HUES48 (cell line): ENCODE results near the gene ANKS1B.

ENCODE experiments used
- H3K27ac ChIP-seq: one replicate; pipeline ENCODE4 v1.7.0; 2013; ENCODE audit warnings: low read depth, low read length, inconsistent platforms
- H3K27me3 ChIP-seq: 2 replicates; pipeline ENCODE4 v1.6.1; 2013; ENCODE audit warnings: mild to moderate bottlenecking, low read length; ENCODE audit not compliant: control insufficient read depth, insufficient read depth
- H3K36me3 ChIP-seq: 2 replicates; pipeline ENCODE4 v1.6.1; 2013; ENCODE audit warnings: low read length; ENCODE audit not compliant: control insufficient read depth, insufficient read depth
- H3K4me1 ChIP-seq: 2 replicates; pipeline ENCODE4 v1.6.1; 2013; ENCODE audit warnings: mild to moderate bottlenecking, low read length; ENCODE audit not compliant: control insufficient read depth, insufficient read depth
- H3K4me3 ChIP-seq: 2 replicates; pipeline ENCODE4 v1.5.1; 2013; ENCODE audit warnings: mild to moderate bottlenecking, low read depth, low read length
- H3K9ac ChIP-seq: 2 replicates; pipeline ENCODE4 v1.6.1; 2013; ENCODE audit warnings: mild to moderate bottlenecking, low read depth, low read length, moderate library complexity
- H3K9me3 ChIP-seq: 2 replicates; pipeline ENCODE4 v1.6.1; 2013; ENCODE audit warnings: low read length; ENCODE audit not compliant: control insufficient read depth, insufficient read depth

ANKS1B gene

DNA sequence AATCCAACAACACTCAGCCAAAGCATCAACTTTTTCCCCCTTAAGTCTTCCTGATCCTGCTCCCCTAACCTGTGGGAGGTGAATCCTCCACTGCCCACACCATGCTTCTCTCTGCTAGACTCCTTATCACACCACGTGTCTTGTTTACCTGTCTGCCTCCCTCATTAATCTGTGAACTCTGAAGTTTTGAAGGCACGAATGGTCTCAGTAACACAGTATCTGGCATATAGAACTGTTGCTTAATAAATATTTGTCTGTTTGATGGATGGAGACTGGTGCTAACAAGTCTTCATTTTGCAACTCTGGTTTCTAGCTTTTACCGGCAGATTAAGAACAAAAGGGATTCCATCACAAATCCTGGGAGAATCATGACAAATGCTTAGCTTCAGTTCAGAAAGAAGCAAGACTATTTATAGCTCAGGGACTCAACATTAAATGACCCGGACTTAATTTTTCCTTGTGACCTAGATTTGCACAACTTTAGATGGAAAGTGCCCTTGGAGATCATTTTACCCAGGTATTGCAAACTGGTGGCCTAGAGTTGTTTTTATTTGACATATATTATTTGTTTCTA is 1072.2 kb downstream of the ANKS1B start:
- no peaks in the 10 kb centered on the region for H3K27me3 ChIP-seq
- H3K27ac ChIP-seq = no peak overlapping the region
- H3K9me3 ChIP-seq = no peaks in the 10 kb centered on the region
- no peak overlapping the region for H3K9ac ChIP-seq
- H3K4me1 ChIP-seq = peaks cover 6% of the 10 kb centered on the region
- H3K4me3 ChIP-seq = no peak overlapping the region
- H3K36me3 ChIP-seq = no peaks in the 10 kb centered on the region

DNA sequence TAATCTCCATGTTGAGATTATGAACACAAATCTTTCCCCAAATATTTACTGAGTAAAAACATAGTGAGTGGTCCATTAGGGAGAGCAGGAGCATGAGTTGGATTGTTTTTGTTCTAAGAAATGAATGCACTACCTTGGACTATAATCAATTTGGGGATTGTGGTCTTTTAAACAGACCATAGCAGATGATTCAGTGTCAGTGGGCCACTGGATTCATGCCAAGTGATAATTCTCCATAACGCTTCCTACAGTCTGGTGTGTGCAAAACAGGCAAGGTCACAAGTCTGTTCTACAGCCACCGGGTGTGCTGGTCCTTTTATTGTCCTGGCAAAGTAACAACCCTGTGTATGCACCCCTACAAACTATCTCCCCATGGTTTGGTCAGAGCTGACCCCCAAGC is 1073.3 kb downstream of the ANKS1B start:
- Histone ChIP-seq H3K9me3 (no peaks in the 10 kb centered on the region), H3K4me3 (no peak overlapping the region), H3K9ac (no peak overlapping the region), H3K4me1 (peaks cover 6% of the 10 kb centered on the region), H3K27me3 (no peaks in the 10 kb centered on the region), H3K27ac (no peak overlapping the region), H3K36me3 (no peaks in the 10 kb centered on the region)

DNA sequence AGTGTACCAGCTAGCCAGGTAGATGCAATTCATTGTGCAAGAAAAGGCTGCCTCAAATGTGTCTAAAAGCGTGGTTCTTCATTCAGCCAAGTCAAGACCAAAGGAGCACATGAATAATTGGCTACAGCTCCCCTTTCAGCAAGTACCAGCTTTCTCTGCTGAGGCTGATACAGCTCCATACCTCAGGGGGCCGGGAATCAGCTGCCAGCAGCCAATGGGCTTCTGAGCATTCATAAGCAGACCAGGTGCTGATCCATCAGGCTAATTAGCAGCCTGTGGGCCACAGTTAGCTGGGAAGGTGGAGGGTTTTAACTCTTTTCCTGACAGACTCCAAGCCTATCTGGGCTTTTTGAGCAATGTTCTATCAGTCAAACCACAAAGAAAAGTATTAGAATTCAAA is 1075.0 kb downstream of the ANKS1B start:
- no peaks in the 10 kb centered on the region for H3K9me3 ChIP-seq
- no peaks in the 10 kb centered on the region for H3K27me3 ChIP-seq
- H3K4me1 ChIP-seq = peaks cover 6% of the 10 kb centered on the region
- no peak overlapping the region for H3K9ac ChIP-seq
- no peak overlapping the region for H3K4me3 ChIP-seq
- no peaks in the 10 kb centered on the region for H3K36me3 ChIP-seq
- H3K27ac ChIP-seq = no peak overlapping the region

DNA sequence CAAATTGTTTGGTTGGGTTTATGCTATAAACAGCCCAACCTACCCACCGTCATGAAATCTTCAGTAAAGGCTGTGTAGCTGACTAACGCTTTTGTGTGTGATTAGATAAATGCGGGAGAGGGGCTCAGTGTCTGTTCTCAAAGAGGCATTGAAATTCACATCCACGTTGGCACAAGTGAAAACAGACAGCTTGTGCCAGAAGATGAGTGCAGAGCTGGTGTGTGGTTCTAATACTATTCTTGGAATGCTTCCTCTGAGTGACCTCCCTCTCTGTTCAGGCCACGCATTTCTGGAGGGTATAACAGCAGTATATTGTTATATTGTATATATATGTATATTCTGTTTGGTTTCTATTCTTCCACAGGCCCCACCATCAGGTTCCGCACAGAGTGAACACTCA is 1075.9 kb downstream of the ANKS1B start:
- H3K9ac ChIP-seq = no peak overlapping the region
- no peak overlapping the region for H3K27ac ChIP-seq
- H3K9me3 ChIP-seq = no peaks in the 10 kb centered on the region
- no peak overlapping the region for H3K4me3 ChIP-seq
- peaks cover 6% of the 10 kb centered on the region for H3K4me1 ChIP-seq
- H3K36me3 ChIP-seq = no peaks in the 10 kb centered on the region
- H3K27me3 ChIP-seq = no peaks in the 10 kb centered on the region; the same call in 1 of the 2 replicates

GRCh38 chr12:98903875-98904274 is 1080.9 kb downstream of the ANKS1B start:
- Histone ChIP-seq H3K9ac (no peak overlapping the region), H3K27me3 (no peaks in the 10 kb centered on the region; the same call in 1 of the 2 replicates)

DNA sequence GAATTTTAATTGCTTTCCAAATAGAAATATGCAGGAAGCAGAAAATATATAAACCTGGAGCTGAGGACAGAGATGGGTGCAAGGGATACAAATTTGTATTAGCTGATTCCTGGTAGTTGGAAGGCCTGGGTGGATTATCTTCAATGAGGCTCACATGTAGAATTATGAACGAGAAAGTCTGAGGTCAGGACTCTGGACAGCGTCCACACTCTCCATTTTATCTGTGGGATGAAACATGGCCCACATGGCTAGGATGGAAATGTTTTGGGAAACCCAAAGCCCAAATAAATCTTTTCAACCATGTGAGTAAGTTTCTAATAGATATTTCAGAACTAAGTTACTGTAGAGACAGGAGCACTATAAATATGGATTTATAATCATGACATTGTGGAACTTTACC is 1083.5 kb downstream of the ANKS1B start:
- Histone ChIP-seq H3K9me3 (no peaks in the 10 kb centered on the region), H3K36me3 (no peaks in the 10 kb centered on the region), H3K4me1 (no peaks in the 10 kb centered on the region), H3K27me3 (peaks cover 15% of the 10 kb centered on the region), H3K9ac (no peak overlapping the region), H3K27ac (no peak overlapping the region), H3K4me3 (no peak overlapping the region)

More at GRCh38 chr12:98903875-98904274, 1080.9 kb downstream of the ANKS1B start:
- no peaks in the 10 kb centered on the region for H3K4me1 ChIP-seq
- H3K36me3 ChIP-seq = no peaks in the 10 kb centered on the region
- no peak overlapping the region for H3K4me3 ChIP-seq
- H3K9me3 ChIP-seq = no peaks in the 10 kb centered on the region
- no peak overlapping the region for H3K27ac ChIP-seq

DNA sequence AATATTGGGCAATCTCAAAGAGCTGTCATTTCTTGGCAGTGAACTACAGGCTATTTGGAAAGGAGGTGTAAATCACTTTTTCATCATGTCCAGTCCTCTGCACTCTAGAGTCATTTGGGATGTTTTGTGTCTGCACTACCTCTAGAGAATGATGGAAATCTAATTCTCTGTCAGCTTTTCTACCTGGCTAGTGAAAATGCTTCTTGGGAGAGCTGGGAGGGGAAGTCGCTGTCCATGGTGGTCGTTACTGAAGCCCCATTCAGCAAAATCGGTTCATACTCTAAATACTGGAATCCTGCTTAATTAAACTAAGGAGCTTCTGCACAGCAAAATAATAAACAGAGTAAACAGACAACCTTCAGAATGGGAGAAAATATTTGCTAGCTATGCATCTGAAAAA is 1087.8 kb downstream of the ANKS1B start:
- H3K27me3 ChIP-seq = peaks cover 55% of the 10 kb centered on the region
- H3K27ac ChIP-seq = no peak overlapping the region

DNA sequence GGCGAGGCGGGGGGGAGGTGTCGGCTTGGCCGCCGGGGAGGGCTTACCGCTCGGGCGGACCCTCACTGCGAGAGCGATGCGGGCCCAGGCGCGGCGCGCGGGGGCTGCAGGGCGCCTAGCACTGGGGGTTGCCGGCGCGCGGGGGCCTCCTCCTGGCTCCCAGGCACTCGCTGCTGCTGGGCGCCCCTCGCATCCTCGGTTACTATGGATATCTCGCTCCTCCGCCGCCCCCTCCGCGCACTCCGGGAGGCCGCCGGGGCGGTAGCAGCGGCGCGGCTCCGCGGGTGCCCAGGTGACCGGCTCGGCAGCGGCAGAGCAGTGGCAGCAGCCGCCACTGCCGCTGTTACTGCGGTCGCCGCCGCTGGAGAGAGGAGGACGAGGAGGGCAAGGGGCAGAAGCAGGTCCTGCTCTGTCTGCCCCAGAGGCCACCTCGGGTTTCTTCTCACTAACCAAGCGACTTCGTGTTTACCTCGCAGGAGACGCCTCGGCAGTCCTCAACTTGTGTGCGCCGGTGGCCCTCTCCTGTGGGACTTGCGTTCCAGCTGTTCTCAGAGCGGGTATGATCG is 1089.6 kb downstream of the ANKS1B start:
- Histone ChIP-seq H3K4me1 (peaks cover 20% of the 10 kb centered on the region), H3K27ac (no peak overlapping the region), H3K36me3 (no peaks in the 10 kb centered on the region), H3K9ac (no peak overlapping the region), H3K9me3 (no peaks in the 10 kb centered on the region), H3K27me3 (peaks cover 69% of the 10 kb centered on the region), H3K4me3 (peak overlapping the region; percentile 55)

More for the DNA sequence above, 1087.8 kb downstream of the ANKS1B start:
- Histone ChIP-seq H3K36me3 (no peaks in the 10 kb centered on the region), H3K4me3 (no peak overlapping the region), H3K9me3 (no peaks in the 10 kb centered on the region), H3K4me1 (peaks cover 20% of the 10 kb centered on the region), H3K9ac (no peak overlapping the region)

GRCh38 chr12:98894412-98895085 is 1090.2 kb downstream of the ANKS1B start:
- H3K4me3 ChIP-seq = peak overlapping the region; percentile 67
- H3K9ac ChIP-seq = no peak overlapping the region; the same call in 1 of the 2 replicates
- no peaks in the 10 kb centered on the region for H3K36me3 ChIP-seq
- H3K27me3 ChIP-seq = peaks cover 69% of the 10 kb centered on the region
- no peaks in the 10 kb centered on the region for H3K9me3 ChIP-seq
- H3K4me1 ChIP-seq = peaks cover 20% of the 10 kb centered on the region
- no peak overlapping the region for H3K27ac ChIP-seq

- H3K9ac ChIP-seq = no peak overlapping the region; the same call in none of the 2 replicates
- H3K9me3 ChIP-seq = no peaks in the 10 kb centered on the region
- peaks cover 20% of the 10 kb centered on the region for H3K4me1 ChIP-seq
- H3K27ac ChIP-seq = no peak overlapping the region
- H3K4me3 ChIP-seq = peak overlapping the region; percentile 67
- H3K36me3 ChIP-seq = no peaks in the 10 kb centered on the region
- H3K27me3 ChIP-seq = peaks cover 69% of the 10 kb centered on the region
These were observed 1090.9 kb downstream of the ANKS1B start for GRCh38 chr12:98893675-98894411.
